ENCODE measurements around the gene SLC12A8. TPM values are rescaled to one million over a fixed set of nuclear protein-coding genes. Genes with fewer than 3 reads are reported as not detected.

SLC12A8 gene
- total RNA-seq, 1 donor from 2014 or later = not detected

DNA sequence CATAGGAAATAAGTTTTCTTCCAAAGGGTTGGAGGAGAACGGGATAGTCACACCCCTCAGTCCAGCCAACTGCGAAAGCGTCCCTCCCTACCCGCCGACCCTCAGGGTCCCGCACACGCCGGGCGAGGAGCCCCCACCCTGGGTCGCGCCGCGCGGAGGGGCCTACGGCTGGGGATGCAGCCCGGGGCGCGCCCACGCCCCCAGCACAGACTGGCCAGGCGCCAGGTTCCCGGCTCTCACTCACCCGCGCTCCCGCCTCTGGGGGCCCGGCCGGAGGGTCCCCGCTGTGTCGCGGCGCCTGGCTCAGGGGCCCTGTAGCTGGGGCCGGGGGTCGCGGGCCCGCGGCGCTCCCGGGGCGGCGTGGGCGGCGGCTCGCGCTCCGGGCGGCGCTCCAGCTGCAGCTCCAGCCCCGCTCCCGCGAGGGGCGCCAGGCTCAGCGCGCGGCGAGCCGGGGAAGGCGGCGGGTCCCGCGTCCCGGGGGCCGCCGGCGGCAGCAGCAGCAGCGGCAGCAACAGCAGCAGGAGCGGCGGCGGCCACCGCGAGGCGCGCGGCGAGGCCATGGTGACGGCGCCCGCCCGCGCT, 157.1 kb downstream of the SLC12A8 start:
- no peaks in the 10 kb centered on the region for H3K9me3 ChIP-seq (replicated peaks)
- intact Hi-C loops (cut with micrococcal nuclease) = loop anchor here (10.0 kb wide), 1 partner anchor 61 kb away; no protein-coding TSS in a partner anchor

GRCh38 chr3:125054449-125055329, 157.9 kb downstream of the SLC12A8 start:
- Histone ChIP-seq H3K27me3 (ENCODE audit: low read depth) (no peaks in the 10 kb centered on the region), H3K27ac (replicated peaks) (peak overlapping the region; percentile 96), H3K9me3 (replicated peaks) (no peaks in the 10 kb centered on the region), H3K4me1 (peaks cover 82% of the 10 kb centered on the region), H3K36me3 (peaks cover 4% of the 10 kb centered on the region), H3K4me3 (peak overlapping the region; percentile 90)
- TF ChIP-seq, protein P1, sequence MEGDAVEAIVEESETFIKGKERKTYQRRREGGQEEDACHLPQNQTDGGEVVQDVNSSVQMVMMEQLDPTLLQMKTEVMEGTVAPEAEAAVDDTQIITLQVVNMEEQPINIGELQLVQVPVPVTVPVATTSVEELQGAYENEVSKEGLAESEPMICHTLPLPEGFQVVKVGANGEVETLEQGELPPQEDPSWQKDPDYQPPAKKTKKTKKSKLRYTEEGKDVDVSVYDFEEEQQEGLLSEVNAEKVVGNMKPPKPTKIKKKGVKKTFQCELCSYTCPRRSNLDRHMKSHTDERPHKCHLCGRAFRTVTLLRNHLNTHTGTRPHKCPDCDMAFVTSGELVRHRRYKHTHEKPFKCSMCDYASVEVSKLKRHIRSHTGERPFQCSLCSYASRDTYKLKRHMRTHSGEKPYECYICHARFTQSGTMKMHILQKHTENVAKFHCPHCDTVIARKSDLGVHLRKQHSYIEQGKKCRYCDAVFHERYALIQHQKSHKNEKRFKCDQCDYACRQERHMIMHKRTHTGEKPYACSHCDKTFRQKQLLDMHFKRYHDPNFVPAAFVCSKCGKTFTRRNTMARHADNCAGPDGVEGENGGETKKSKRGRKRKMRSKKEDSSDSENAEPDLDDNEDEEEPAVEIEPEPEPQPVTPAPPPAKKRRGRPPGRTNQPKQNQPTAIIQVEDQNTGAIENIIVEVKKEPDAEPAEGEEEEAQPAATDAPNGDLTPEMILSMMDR (IDR thresholded peaks at IDR 0.05; ENCODE audit: borderline replicate concordance) = peak; percentile 30
- intact Hi-C loops (cut with micrococcal nuclease) = loop anchor here (10.0 kb wide), 1 partner anchor 60 kb away; no protein-coding TSS in a partner anchor
- no peak for DNase-seq

More for the DNA sequence above, 157.1 kb downstream of the SLC12A8 start:
- H3K4me3 ChIP-seq = peak overlapping the region; percentile 90
- TF ChIP-seq, protein P1 (IDR thresholded peaks at IDR 0.05; ENCODE audit: borderline replicate concordance) = no peak
- peak; percentile 49 for DNase-seq
- no peaks in the 10 kb centered on the region for H3K27me3 ChIP-seq (ENCODE audit: low read depth)
- H3K27ac ChIP-seq (replicated peaks) = peak overlapping the region; percentile 96
- peaks cover 82% of the 10 kb centered on the region for H3K4me1 ChIP-seq
- H3K36me3 ChIP-seq = peaks cover 2% of the 10 kb centered on the region

GRCh38 chr3:125054062-125054448, 158.5 kb downstream of the SLC12A8 start:
- H3K9me3 ChIP-seq (replicated peaks) = no peaks in the 10 kb centered on the region
- DNase-seq = no peak
- TF ChIP-seq, protein P1 (IDR thresholded peaks at IDR 0.05; ENCODE audit: borderline replicate concordance) = no peak
- peaks cover 82% of the 10 kb centered on the region for H3K4me1 ChIP-seq
- H3K27ac ChIP-seq (replicated peaks) = peak overlapping the region; percentile 96
- H3K27me3 ChIP-seq (ENCODE audit: low read depth) = no peaks in the 10 kb centered on the region
- H3K4me3 ChIP-seq = peak overlapping the region; percentile 90
- intact Hi-C loops (cut with micrococcal nuclease) = loop anchor here (10.0 kb wide), 1 partner anchor 59 kb away; no protein-coding TSS in a partner anchor
- H3K36me3 ChIP-seq = peaks cover 4% of the 10 kb centered on the region

DNA sequence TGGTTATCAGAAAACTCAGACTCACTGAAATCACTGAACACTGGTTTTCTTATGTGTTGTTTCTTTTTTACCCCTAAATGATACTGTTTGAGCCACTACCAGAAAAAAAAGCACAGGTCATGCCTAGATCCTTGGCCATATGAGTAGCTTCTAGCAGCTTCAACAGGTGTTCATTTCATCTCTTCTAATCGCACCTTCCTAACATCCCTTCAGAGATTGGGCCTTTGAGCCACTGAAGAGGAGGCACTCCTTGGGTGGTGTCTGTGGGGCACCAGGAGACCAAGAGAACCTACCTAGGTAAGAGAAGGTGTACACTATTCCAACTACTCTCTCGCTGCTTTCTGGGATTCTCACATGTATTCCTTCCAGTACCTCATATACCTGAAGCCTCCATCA, 159.2 kb downstream of the SLC12A8 start:
- H3K4me3 ChIP-seq = peak overlapping the region; percentile 90
- H3K4me1 ChIP-seq = peaks cover 90% of the 10 kb centered on the region
- H3K36me3 ChIP-seq = peaks cover 4% of the 10 kb centered on the region
- TF ChIP-seq, protein P1 (IDR thresholded peaks at IDR 0.05; ENCODE audit: borderline replicate concordance) = no peak
- peak overlapping the region; percentile 96 for H3K27ac ChIP-seq (replicated peaks)
- intact Hi-C loops (cut with micrococcal nuclease) = loop anchor here (10.0 kb wide), 1 partner anchor 59 kb away; no protein-coding TSS in a partner anchor
- no peak for DNase-seq
- no peaks in the 10 kb centered on the region for H3K9me3 ChIP-seq (replicated peaks)
- no peaks in the 10 kb centered on the region for H3K27me3 ChIP-seq (ENCODE audit: low read depth)

- TF ChIP-seq, protein P1 (IDR thresholded peaks at IDR 0.05; ENCODE audit: borderline replicate concordance) = no peak
- no peaks in the 10 kb centered on the region for H3K27me3 ChIP-seq (ENCODE audit: low read depth)
- peaks cover 91% of the 10 kb centered on the region for H3K4me1 ChIP-seq
- no peaks in the 10 kb centered on the region for H3K9me3 ChIP-seq (replicated peaks)
- H3K27ac ChIP-seq (replicated peaks) = peak overlapping the region; percentile 96
- peak overlapping the region; percentile 90 for H3K4me3 ChIP-seq
- no peak for DNase-seq
- intact Hi-C loops (cut with micrococcal nuclease) = loop anchor here (10.0 kb wide), 1 partner anchor 58 kb away; no protein-coding TSS in a partner anchor
- H3K36me3 ChIP-seq = peaks cover 4% of the 10 kb centered on the region
Observed at GRCh38 chr3:125052624-125053303, 159.8 kb downstream of the SLC12A8 start.
